K562 (cell line): ENCODE results near the gene TBC1D25.

Source experiments
- CHD2 ChIP-seq: IDR thresholded peaks from 2 replicates; pipeline ENCODE4 v1.6.1; 2011; ENCODE audit warnings: low read depth, low read length
- CTCF ChIP-seq, 3 experiments: IDR thresholded peaks in 2 of 3; conservative IDR thresholded peaks in 1 of 3; 2 replicates each; pipeline ENCODE4 v1.5.1; 2011 to 2012; ENCODE audit warnings: low read length in 3 of 3, mild to moderate bottlenecking in 3 of 3, control low read depth in 2 of 3, improper control_type of control experiment in 1 of 3, inconsistent platforms in 1 of 3, low read depth in 1 of 3, mixed read lengths in 1 of 3, moderate library complexity in 1 of 3; ENCODE audit not compliant: insufficient read depth in 2 of 3
- DMBX1 ChIP-seq: fragments of 250-450 bp; sonication (Bioruptor Pico); IDR thresholded peaks from 2 replicates; pipeline ENCODE4 v1.8.0; 2022; ENCODE audit warnings: inconsistent platforms, mild to moderate bottlenecking, moderate library complexity, borderline replicate concordance
- DNMT1 ChIP-seq: fragments of 450-650 bp; IDR thresholded peaks from 2 replicates; pipeline ENCODE4 v1.6.1; 2016; ENCODE audit warnings: antibody characterized with exemption, mild to moderate bottlenecking
- E4F1 ChIP-seq: fragments of 250-450 bp; sonication (Bioruptor Pico); IDR thresholded peaks from 2 replicates; pipeline ENCODE4 v1.5.0; 2021; ENCODE audit warnings: mild to moderate bottlenecking, borderline replicate concordance
- HMG20A ChIP-seq: fragments of 450-650 bp; formaldehyde crosslinking; conservative IDR thresholded peaks from 2 replicates; pipeline ENCODE4 v1.4.0; 2020; ENCODE audit warnings: mild to moderate bottlenecking, mixed read lengths
- POLR2AphosphoS5 ChIP-seq: IDR thresholded peaks from 2 replicates; pipeline ENCODE4 v1.6.1; 2011; ENCODE audit warnings: mild to moderate bottlenecking, low read depth, low read length, moderate library complexity; ENCODE audit not compliant: control insufficient read depth, insufficient read depth
- TBP ChIP-seq: optimal IDR thresholded peaks from 2 replicates; pipeline ENCODE3; 2011; ENCODE audit warnings: low read depth, low read length, improper control_type of control experiment
- TEAD2 ChIP-seq: fragments of 450-650 bp; IDR thresholded peaks from 2 replicates; pipeline ENCODE4 v1.6.1; 2016; ENCODE audit warnings: missing genetic modification characterization, control low read depth, missing compliant biosample characterization
- ZBTB34 ChIP-seq: fragments of 250-450 bp; sonication (Bioruptor Pico); IDR thresholded peaks from 2 replicates; pipeline ENCODE4 v1.8.0; 2021; ENCODE audit warnings: mild to moderate bottlenecking, moderate library complexity
- ZBTB7A ChIP-seq: IDR thresholded peaks from 2 replicates; pipeline ENCODE4 v1.6.1; 2011; ENCODE audit warnings: low read depth, mild to moderate bottlenecking, low read length, moderate library complexity, borderline replicate concordance; ENCODE audit not compliant: control insufficient read depth
- ZBTB8A ChIP-seq: fragments of 450-650 bp; IDR thresholded peaks from 2 replicates; pipeline ENCODE4 v1.6.1; 2018; ENCODE audit warnings: mild to moderate bottlenecking, moderate library complexity; ENCODE audit not compliant: partially characterized antibody
- ZNF785 ChIP-seq: fragments of 250-450 bp; sonication (Bioruptor Pico); IDR thresholded peaks from 2 replicates; pipeline ENCODE4 v1.4.0; 2020; ENCODE audit warnings: mild to moderate bottlenecking
- TF ChIP-seq, protein P1 (sequence below): fragments of 450-650 bp; IDR thresholded peaks from 2 replicates; pipeline ENCODE4 v1.6.1; 2016; ENCODE audit warnings: mild to moderate bottlenecking

GRCh38 chrX:48578661-48579128, 39.2 kb downstream of the TBC1D25 start:
- no peak for TF ChIP-seq CTCF (IDR thresholded peaks at IDR 0.05 in 2 of 3, conservative IDR thresholded peaks at IDR 0.05 in 1 of 3; ENCODE audit: insufficient read depth in 2 of 3, low read depth in 1 of 3, low read length in 3 of 3)
- no peak for TF ChIP-seq E4F1 (CRISPR knock-in tag)
- TF ChIP-seq, protein P1, sequence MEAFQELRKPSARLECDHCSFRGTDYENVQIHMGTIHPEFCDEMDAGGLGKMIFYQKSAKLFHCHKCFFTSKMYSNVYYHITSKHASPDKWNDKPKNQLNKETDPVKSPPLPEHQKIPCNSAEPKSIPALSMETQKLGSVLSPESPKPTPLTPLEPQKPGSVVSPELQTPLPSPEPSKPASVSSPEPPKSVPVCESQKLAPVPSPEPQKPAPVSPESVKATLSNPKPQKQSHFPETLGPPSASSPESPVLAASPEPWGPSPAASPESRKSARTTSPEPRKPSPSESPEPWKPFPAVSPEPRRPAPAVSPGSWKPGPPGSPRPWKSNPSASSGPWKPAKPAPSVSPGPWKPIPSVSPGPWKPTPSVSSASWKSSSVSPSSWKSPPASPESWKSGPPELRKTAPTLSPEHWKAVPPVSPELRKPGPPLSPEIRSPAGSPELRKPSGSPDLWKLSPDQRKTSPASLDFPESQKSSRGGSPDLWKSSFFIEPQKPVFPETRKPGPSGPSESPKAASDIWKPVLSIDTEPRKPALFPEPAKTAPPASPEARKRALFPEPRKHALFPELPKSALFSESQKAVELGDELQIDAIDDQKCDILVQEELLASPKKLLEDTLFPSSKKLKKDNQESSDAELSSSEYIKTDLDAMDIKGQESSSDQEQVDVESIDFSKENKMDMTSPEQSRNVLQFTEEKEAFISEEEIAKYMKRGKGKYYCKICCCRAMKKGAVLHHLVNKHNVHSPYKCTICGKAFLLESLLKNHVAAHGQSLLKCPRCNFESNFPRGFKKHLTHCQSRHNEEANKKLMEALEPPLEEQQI, result no peak
- peak; percentile 64; the same call in 1 of the 2 replicates for TF ChIP-seq POLR2AphosphoS5
- TF ChIP-seq TBP, result no peak
- TF ChIP-seq ZNF785, result no peak
- no peak for TF ChIP-seq HMG20A
- TF ChIP-seq ZBTB8A, result no peak
- TF ChIP-seq ZBTB34 (CRISPR knock-in tag), result no peak
- no peak for TF ChIP-seq ZBTB7A
- no peak for TF ChIP-seq TEAD2 (tag)
- TF ChIP-seq DNMT1, result no peak
- no peak for TF ChIP-seq CHD2
- TF ChIP-seq DMBX1 (CRISPR knock-in tag), result no peak
